Astrocyte of the cerebellum (primary cell): Measurements from ENCODE around the gene GPR37.

Experiments used
- DNase-seq: peaks from one replicate; pipeline ENCODE4 v3.0.0-alpha.2; 2011; ENCODE audit warnings: low read depth
- H3K4me3 ChIP-seq: 2 replicates; pipeline ENCODE4 v1.5.1; 2011; ENCODE audit warnings: mild to moderate bottlenecking, low read depth, low read length, moderate library complexity
- in situ Hi-C: cut with HindIII; loops from 2 replicates; pipeline ENCODE4 v1.10.0; 2017; ENCODE audit warnings: low sequenced_read_pairs
- TF ChIP-seq, protein P1 (sequence below): IDR thresholded peaks from 2 replicates; pipeline ENCODE4 v1.5.1; 2012; ENCODE audit warnings: low read length, low read depth, moderate library complexity, mild to moderate bottlenecking; ENCODE audit errors: missing control alignments

GPR37 gene

DNA sequence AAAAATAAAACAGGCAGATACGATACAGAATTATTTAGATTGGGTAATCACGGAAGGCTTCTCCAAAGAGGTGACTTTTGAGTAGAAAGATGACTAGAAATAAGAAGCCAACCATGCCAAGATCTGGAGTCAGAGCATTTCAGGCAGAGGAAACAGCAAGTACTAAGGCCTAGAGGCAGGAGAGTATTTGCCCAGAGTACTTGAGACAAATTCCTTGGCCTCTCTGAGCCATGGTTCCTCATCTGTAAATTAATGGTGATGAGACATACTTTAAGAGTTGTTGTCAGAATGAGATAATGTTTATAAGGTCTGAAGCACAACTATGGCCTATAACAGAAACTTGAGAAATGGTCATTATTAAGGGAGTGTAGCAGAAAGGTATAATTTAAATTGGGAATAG, 15.8 kb upstream of the GPR37 start:
- TF ChIP-seq, protein P1, sequence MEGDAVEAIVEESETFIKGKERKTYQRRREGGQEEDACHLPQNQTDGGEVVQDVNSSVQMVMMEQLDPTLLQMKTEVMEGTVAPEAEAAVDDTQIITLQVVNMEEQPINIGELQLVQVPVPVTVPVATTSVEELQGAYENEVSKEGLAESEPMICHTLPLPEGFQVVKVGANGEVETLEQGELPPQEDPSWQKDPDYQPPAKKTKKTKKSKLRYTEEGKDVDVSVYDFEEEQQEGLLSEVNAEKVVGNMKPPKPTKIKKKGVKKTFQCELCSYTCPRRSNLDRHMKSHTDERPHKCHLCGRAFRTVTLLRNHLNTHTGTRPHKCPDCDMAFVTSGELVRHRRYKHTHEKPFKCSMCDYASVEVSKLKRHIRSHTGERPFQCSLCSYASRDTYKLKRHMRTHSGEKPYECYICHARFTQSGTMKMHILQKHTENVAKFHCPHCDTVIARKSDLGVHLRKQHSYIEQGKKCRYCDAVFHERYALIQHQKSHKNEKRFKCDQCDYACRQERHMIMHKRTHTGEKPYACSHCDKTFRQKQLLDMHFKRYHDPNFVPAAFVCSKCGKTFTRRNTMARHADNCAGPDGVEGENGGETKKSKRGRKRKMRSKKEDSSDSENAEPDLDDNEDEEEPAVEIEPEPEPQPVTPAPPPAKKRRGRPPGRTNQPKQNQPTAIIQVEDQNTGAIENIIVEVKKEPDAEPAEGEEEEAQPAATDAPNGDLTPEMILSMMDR = no peak
- no peak overlapping the region for H3K4me3 ChIP-seq
- DNase-seq = no peak
- in situ Hi-C loops = no loop called here

DNA sequence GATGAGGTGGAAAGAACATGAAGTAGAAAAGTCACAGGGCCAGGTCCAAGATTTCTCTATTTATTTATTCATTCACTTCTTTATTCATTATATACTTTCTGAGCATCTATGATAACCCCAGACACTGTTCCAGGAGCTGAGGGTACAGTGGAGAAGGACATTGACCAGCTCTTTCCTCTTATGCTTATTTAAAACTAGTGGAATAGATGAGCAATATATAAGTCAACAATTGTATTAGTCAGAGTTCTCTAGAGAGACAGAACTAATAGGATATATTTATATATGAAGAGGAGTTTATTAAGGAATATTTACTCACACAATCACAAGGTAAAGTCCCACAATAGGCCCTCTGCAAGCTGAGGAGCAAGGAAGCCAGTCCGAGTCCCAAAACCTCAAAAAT, 15.0 kb upstream of the GPR37 start:
- DNase-seq = no peak
- in situ Hi-C loops = no loop called here
- no peak overlapping the region for H3K4me3 ChIP-seq
- TF ChIP-seq, protein P1 = no peak

DNA sequence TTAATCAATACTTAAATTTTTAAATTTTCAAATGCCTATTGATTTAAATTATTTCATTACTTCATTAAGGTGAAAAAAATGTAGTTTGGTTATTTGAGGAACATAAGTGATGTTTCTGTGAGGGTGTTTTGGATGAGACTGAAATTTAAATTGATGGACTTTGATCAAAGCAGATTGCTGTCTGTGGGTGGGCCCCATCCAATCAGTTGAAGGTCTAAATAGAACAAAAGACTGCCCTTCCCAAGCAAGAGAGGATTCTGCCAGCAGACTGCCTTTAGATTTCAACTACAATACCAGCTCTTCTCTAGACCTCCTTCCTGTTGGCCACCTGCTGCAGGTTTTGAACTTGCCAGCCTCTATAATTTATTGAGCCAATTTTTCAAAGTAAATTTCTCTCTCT, 14.5 kb upstream of the GPR37 start:
- in situ Hi-C loops = no loop called here
- TF ChIP-seq, protein P1 = no peak
- no peak overlapping the region for H3K4me3 ChIP-seq
- no peak for DNase-seq

GRCh38 chr7:124779620-124780019, 14.0 kb upstream of the GPR37 start:
- TF ChIP-seq, protein P1 = no peak
- no peak overlapping the region for H3K4me3 ChIP-seq
- in situ Hi-C loops = loop anchor here (10.0 kb wide), 1 partner anchor 625 kb away; no protein-coding TSS in a partner anchor
- DNase-seq = no peak

DNA sequence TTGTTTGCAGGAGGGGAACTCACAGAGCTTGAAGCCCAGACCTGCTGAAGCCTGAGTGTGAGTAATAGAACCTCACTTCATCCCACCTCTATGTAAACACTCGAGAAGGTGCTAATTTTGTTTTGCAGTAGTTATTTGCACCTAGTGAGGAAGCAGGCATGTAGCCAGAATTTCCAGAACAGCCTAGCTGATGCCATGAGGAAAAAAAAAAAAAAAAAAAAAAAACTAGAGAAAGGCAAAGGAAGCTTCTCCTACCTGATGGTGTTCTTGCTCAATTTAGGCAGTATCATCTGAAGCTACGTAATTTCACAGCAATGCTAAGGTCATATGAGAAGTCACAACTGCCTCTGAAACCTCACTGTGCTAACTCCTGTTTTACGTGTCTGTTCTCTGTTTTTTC, 13.6 kb upstream of the GPR37 start:
- TF ChIP-seq, protein P1 = no peak
- H3K4me3 ChIP-seq = no peak overlapping the region
- DNase-seq = no peak
- in situ Hi-C loops = loop anchor here (10.0 kb wide), 1 partner anchor 624 kb away; no protein-coding TSS in a partner anchor

GRCh38 chr7:124777268-124777667, 11.7 kb upstream of the GPR37 start:
- no peak for DNase-seq
- H3K4me3 ChIP-seq = no peak overlapping the region
- TF ChIP-seq, protein P1 = no peak
- in situ Hi-C loops = loop anchor here (10.0 kb wide), 1 partner anchor 622 kb away; no protein-coding TSS in a partner anchor
